IMR-90 (cell line): ENCODE results near the gene STEAP3. TPM values are rescaled to one million over a fixed set of nuclear protein-coding genes. Genes with fewer than 3 reads are reported as not detected.

Experiments used
- ATAC-seq: fragments of 200-7000 bp; cut with Tn5 transposase; 2 replicates; pipeline ENCODE4 v1.9.1; 2020; ENCODE audit warnings: low read depth, mild to moderate bottlenecking, moderate library complexity
- BruUV-seq: library from RNA; stranded (reverse); fragments of 400-500 nt; replicated peaks from 2 replicates; lab custom pipeline; 2021; lab: Mats Ljungman, UMichigan
- CTCF ChIA-PET: fragments of 300-600 bp; formaldehyde crosslinking; extraction: SDS; loops from one replicate; lab custom pipeline; 2021; ENCODE audit warnings: antibody characterized with exemption; lab: Yijun Ruan, JAX
- POLR2A ChIA-PET: fragments of 300-600 bp; sonication (Branson Sonifier 250); formaldehyde crosslinking; loops from one replicate; lab custom pipeline; 2022; ENCODE audit warnings: antibody characterized with exemption; ENCODE audit not compliant: unreplicated experiment; lab: Charles Lee
- DNase-seq: peaks from one replicate; pipeline ENCODE4 v3.0.0; 2013
- H2AFZ ChIP-seq: replicated peaks from 2 replicates; pipeline ENCODE3; 2013; ENCODE audit warnings: low read length, mild to moderate bottlenecking; ENCODE audit not compliant: poor library complexity
- H2AK5ac ChIP-seq: 2 replicates; pipeline ENCODE4 v1.6.1; 2013; ENCODE audit warnings: low read depth, low read length, inconsistent platforms
- H2AK9ac ChIP-seq: replicated peaks from 2 replicates; pipeline ENCODE3; 2013; ENCODE audit warnings: mild to moderate bottlenecking, low read depth, low read length, moderate library complexity; ENCODE audit not compliant: poor library complexity
- H2BK120ac ChIP-seq: 2 replicates; pipeline ENCODE4 v1.6.1; 2013; ENCODE audit warnings: low read depth, low read length, inconsistent platforms
- H2BK15ac ChIP-seq: 3 replicates; pipeline ENCODE4 v1.6.1; 2013; ENCODE audit warnings: low read depth, low read length, inconsistent platforms
- H2BK20ac ChIP-seq: 2 replicates; pipeline ENCODE4 v1.6.1; 2013; ENCODE audit warnings: low read depth, mild to moderate bottlenecking, inconsistent platforms, low read length, moderate library complexity
- H2BK5ac ChIP-seq: 2 replicates; pipeline ENCODE4 v1.6.1; 2013; ENCODE audit warnings: mild to moderate bottlenecking, low read depth, low read length, inconsistent platforms; ENCODE audit not compliant: poor library complexity, severe bottlenecking
- H3K14ac ChIP-seq: replicated peaks from 2 replicates; pipeline ENCODE4 v1.6.1; 2013; ENCODE audit warnings: low read depth, low read length, inconsistent platforms
- H3K18ac ChIP-seq: 2 replicates; pipeline ENCODE4 v1.6.1; 2013; ENCODE audit warnings: low read depth, low read length, control low read depth
- H3K23ac ChIP-seq: 2 replicates; pipeline ENCODE4 v1.6.1; 2013; ENCODE audit warnings: low read depth, low read length, inconsistent platforms
- H3K27ac ChIP-seq: 2 replicates; pipeline ENCODE4 v1.5.1; 2013; ENCODE audit warnings: mild to moderate bottlenecking, control low read depth, low read length; ENCODE audit not compliant: insufficient read depth
- H3K27me3 ChIP-seq: 2 replicates; pipeline ENCODE4 v1.6.1; 2013; ENCODE audit warnings: low read length; ENCODE audit not compliant: control insufficient read depth, insufficient read depth
- H3K36me3 ChIP-seq: 2 replicates; pipeline ENCODE4 v1.6.1; 2013; ENCODE audit warnings: low read length, mixed read lengths; ENCODE audit not compliant: control insufficient read depth, insufficient read depth
- H3K4ac ChIP-seq: 2 replicates; pipeline ENCODE4 v1.6.1; 2013; ENCODE audit warnings: low read depth, low read length, inconsistent platforms
- H3K4me1 ChIP-seq: 2 replicates; pipeline ENCODE4 v1.6.1; 2013; ENCODE audit warnings: low read length, mixed read lengths; ENCODE audit not compliant: control insufficient read depth, insufficient read depth
- H3K4me2 ChIP-seq: 2 replicates; pipeline ENCODE4 v1.6.1; 2013; ENCODE audit warnings: low read depth, mild to moderate bottlenecking, control low read depth, low read length, moderate library complexity
- H3K4me3 ChIP-seq: 2 replicates; pipeline ENCODE4 v1.5.1; 2013; ENCODE audit warnings: low read depth, mild to moderate bottlenecking, control low read depth, low read length, moderate library complexity; ENCODE audit not compliant: insufficient read depth
- H3K56ac ChIP-seq: 2 replicates; pipeline ENCODE4 v1.6.1; 2013; ENCODE audit warnings: low read length, inconsistent platforms; ENCODE audit not compliant: insufficient read depth; ENCODE audit errors: extremely low read depth
- H3K79me1 ChIP-seq, 2 experiments: 2 replicates each; pipeline ENCODE4 v1.6.1; 2013; ENCODE audit warnings: low read length in 2 of 2, inconsistent platforms in 1 of 2, low read depth in 1 of 2
- H3K9ac ChIP-seq: 2 replicates; pipeline ENCODE4 v1.6.1; 2013; ENCODE audit warnings: low read depth, low read length, control low read depth
- H3K9me1 ChIP-seq: 2 replicates; pipeline ENCODE4 v1.6.1; 2013; ENCODE audit warnings: low read length, inconsistent platforms; ENCODE audit not compliant: insufficient read depth
- H3K9me3 ChIP-seq: 2 replicates; pipeline ENCODE4 v1.6.1; 2013; ENCODE audit warnings: low read length; ENCODE audit not compliant: control insufficient read depth, insufficient read depth
- H4K20me1 ChIP-seq: 2 replicates; pipeline ENCODE4 v1.6.1; 2013; ENCODE audit warnings: low read length, inconsistent platforms; ENCODE audit not compliant: insufficient read depth
- H4K5ac ChIP-seq: 2 replicates; pipeline ENCODE4 v1.6.1; 2013; ENCODE audit warnings: mild to moderate bottlenecking, low read depth, low read length, control low read depth
- H4K8ac ChIP-seq, 2 experiments: 2 replicates each; pipeline ENCODE4 v1.6.1; 2013; ENCODE audit warnings: low read depth in 2 of 2, low read length in 2 of 2, control low read depth in 1 of 2, inconsistent platforms in 1 of 2
- H4K91ac ChIP-seq: 2 replicates; pipeline ENCODE4 v1.6.1; 2013; ENCODE audit warnings: low read depth, low read length, inconsistent platforms; ENCODE audit not compliant: insufficient read depth
- BHLHE40 ChIP-seq: fragments of 150-350 bp; IDR thresholded peaks from 2 replicates; pipeline ENCODE4 v1.6.1; 2016; ENCODE audit warnings: mild to moderate bottlenecking, low read depth, low read length
- MAFK ChIP-seq: IDR thresholded peaks from 2 replicates; pipeline ENCODE4 v1.6.1; 2012; ENCODE audit warnings: low read depth, low read length, improper control_type of control experiment
- MAZ ChIP-seq: IDR thresholded peaks from 2 replicates; pipeline ENCODE4 v1.6.1; 2012; ENCODE audit warnings: low read depth, mild to moderate bottlenecking, low read length, improper control_type of control experiment, moderate library complexity, borderline replicate concordance
- NFE2L2 ChIP-seq: fragments of 150-350 bp; IDR thresholded peaks from 2 replicates; pipeline ENCODE4 v1.6.1; 2016; ENCODE audit warnings: low read depth, mild to moderate bottlenecking, low read length
- WGBS, 2 experiments: methylation state at CpG; one replicate each; pipeline versions ENCODE4 v1.1.5 to v1.1.7; 2013; ENCODE audit warnings: missing lambda C conversion rate in 2 of 2; ENCODE audit not compliant: insufficient read length in 1 of 2; ENCODE audit errors: extremely low coverage in 2 of 2; 5-methylcytosine and 5-hydroxymethylcytosine counted together
- dilution Hi-C: fragments of 300-500 bp; cut with HindIII; formaldehyde crosslinking; loops from one replicate; pipeline ENCODE4 v1.14.3; 2018; ENCODE audit warnings: low sequenced_read_pairs; ENCODE audit not compliant: unreplicated experiment
- in situ Hi-C: fragments of 300-500 bp; cut with MboI; formaldehyde crosslinking; loops from 3 replicates; pipeline ENCODE4 v1.14.3; 2019; ENCODE audit warnings: low sequenced_read_pairs, inconsistent platforms, mixed read lengths
- intact Hi-C: fragments of 100-400 bp; cut with micrococcal nuclease; formaldehyde crosslinking; loops from 2 replicates; pipeline ENCODE4 v1.10.0; 2022
- polyA plus RNA-seq, 3 experiments: library from polyadenylated mRNA; depleted of rRNA; stranded (reverse); fragments of >200 nt; gene quantifications; 2 replicates each; pipeline ENCODE4 v1.2.3, GENCODE V29; 2012; ENCODE audit warnings: low replicate concordance in 1 of 3
- total RNA-seq: library from RNA; depleted of rRNA; stranded (reverse); fragments of >200 nt; gene quantifications from 2 replicates; pipeline ENCODE4 v1.2.3, GENCODE V29; 2012

STEAP3 gene
- total and polyA plus RNA-seq, 2 of the 4 experiments (the other 2 are of a cell fraction) = 19.4 to 43.9 TPM

DNA sequence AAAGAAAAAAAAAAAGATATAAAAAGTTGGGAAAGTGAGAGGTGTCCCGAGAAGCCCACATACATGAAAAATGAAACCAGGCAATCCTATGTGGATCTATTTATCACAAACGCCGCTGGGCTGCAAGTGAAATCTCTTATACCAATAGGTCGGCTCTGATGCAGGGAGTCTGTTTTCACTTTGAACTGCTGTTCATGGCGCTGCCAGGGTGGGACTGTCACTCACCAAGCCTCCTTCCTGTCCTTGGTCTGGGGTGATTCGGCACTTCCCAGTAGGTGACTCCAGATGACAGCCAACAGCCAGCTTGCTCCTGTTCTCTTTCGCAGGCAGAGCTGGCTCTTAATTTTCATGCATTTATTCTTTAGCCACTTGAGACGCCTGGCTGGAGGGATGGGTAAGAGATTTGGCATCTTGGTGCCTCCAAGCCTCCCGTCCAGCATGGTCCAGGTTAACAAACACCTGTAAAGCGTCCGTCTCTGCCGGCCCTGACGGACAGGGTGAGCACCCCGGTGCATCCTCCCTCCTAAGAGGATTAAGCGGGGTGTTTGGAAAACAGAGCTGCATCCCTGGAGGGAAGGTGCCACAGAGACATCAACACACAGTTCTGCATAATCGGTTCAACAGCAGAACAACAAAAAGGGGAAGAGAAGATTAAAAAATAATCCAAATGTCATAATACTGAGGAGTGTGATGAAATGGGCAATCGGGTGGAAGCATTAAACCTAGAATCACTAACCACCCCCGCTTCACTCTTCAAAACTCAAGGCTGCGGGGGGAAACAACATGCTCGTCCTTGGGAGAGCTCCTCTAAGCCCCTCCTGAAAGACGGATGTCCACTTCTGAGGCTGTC is 58.7 kb downstream of the STEAP3 start:
- Histone ChIP-seq H3K4ac (no peak overlapping the region), H3K27ac (no peak overlapping the region), H3K23ac (no peak overlapping the region), H2BK5ac (no peak overlapping the region), H4K20me1 (no peaks in the 10 kb centered on the region), H3K79me1 (no peaks in the 10 kb centered on the region), H3K9ac (no peak overlapping the region), H2BK15ac (no peak overlapping the region), H2BK20ac (no peak overlapping the region), H3K4me2 (no peak overlapping the region), H3K27me3 (peaks cover 4% of the 10 kb centered on the region; the same call in 1 of the 2 replicates), H3K9me3 (no peaks in the 10 kb centered on the region), H2AK5ac (no peak overlapping the region), H2BK120ac (no peak overlapping the region), H4K8ac (no peak overlapping the region), H3K14ac (no peak overlapping the region), H3K4me1 (peaks cover 2% of the 10 kb centered on the region; the same call in 1 of the 2 replicates), H3K18ac (no peak overlapping the region), H3K4me3 (no peak overlapping the region), H3K36me3 (no peaks in the 10 kb centered on the region), H4K91ac (no peak overlapping the region), H2AFZ (no peak overlapping the region), H4K5ac (no peak overlapping the region), H3K9me1 (0 out of 2 replicates have a peak, but pooled peaks cover 3% of the 10 kb centered on the region), H2AK9ac (no peak overlapping the region), H3K56ac (no peak overlapping the region)
- intact Hi-C loops (no loop called here), dilution Hi-C loops (no loop called here), in situ Hi-C loops (loop anchor here (10.0 kb wide), 1 partner anchor 258 kb away; no protein-coding TSS in a partner anchor)
- CTCF ChIA-PET = no interaction called here
- BruUV-seq = no TSS peak
- ATAC-seq (no peak), DNase-seq (no peak)
- no CpG with 5 or more reads among the region's 21 CpGs for WGBS, 2 experiments
- no peak for TF ChIP-seq MAFK
- no peak for TF ChIP-seq BHLHE40
- TF ChIP-seq MAZ = no peak
- no peak for TF ChIP-seq NFE2L2
- POLR2A ChIA-PET = no interaction called here
